Embryonic facial prominence (tissue), 1 donor: ENCODE results near the gene SMIM13.
"Not testable (repeated sequence)": the region's sequence is repeated elsewhere in the genome, so short reads cannot be mapped to it uniquely, and the experiment has no call there.

ENCODE experiments used
- DNase-seq: peaks from one replicate; pipeline ENCODE4 v3.0.0-alpha.2; 2016; ENCODE audit errors: extremely low spot score

SMIM13 gene

GRCh38 chr6:11083956-11084355, 9.7 kb upstream of the SMIM13 start:
- DNase-seq = no peak

- no peak for DNase-seq
These were observed 7.7 kb upstream of the SMIM13 start for GRCh38 chr6:11085758-11086435.

DNA sequence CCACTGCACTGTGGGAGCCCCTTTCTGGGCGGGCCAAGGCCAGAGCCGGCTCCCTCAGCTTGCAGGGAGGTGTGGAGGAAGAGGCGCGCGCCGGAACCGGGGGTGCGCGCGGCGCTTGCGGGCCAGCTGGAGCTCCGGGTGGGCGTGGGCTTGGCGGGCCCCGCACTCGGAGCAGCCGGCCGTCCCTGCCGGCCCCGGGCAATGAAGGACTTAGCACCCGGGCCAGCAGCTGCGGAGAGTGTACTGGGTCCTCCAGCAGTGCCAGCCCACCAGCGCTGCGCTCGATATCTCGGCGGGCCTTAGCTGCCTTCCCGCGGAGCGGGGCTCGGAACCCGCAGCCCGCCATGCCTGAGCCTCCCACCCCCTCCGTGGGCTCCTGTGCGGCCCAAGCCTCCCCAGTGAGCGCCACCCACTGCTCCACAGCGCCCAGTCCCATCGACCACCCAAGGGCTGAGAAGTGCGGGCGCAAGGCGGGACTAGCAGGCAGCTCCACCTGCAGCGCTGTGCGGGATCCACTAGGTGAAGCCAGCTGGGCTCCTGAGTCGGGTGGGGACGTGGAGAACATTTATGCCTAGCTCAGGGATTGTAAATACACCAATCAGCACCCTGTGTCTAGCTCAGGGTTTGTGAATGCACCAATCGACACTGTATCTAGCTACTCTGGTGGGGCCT, 6.4 kb upstream of the SMIM13 start:
- not testable (repeated sequence) for DNase-seq

DNA sequence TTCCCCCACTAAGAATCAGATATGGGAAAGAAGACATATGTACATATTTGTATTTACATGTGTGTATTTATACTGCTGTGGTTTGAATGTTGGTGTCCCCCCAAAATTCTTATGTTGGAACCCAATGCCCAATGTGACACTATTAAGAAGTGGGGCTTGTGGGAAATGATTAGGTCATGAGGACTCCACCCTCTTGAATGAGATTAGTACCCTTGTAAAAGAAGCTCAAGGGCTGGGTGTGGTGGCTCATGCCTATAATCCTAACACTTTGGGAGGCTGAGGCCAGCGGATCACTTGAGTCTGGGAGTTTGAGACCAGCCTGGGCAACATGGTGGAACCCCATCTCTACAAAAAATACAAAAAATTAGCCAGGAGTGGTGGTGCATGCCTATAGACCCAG, 3.9 kb upstream of the SMIM13 start:
- no peak for DNase-seq

- not testable (repeated sequence) for DNase-seq
These were observed 2.5 kb upstream of the SMIM13 start for GRCh38 chr6:11091141-11091540.

DNA sequence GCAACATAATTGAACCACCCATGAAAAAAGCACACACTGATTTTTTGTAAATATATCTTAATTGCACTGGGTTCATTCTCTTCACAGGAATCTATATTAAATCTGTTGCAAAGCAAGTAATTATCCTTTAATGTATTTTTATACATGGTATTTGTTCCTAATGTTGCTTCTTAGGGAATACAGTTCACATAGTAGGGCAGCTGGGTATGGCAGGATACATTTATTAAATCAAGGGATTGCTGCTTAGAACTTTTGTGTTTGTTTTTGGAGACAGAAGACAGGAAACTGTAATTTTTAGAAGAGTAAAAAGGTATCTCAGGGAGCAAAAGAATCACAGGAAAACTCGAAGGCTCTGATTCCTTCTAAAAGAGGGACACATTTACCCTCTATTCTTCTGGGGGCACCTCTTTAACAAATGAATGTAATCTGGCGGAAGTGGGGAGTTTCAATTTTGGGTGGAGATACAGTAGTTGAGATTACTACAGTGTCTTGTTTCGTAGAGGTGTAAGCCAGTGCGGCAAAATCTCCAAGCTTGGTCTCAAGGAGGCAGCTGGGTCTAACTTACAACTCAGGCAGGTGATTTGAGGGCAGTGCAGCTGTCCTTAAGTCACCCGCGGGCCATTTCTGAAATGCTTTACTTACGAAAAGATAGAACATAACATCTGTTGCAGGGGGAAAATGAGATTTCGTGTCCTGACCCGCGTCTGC, 812 bp upstream of the SMIM13 start:
- DNase-seq = no peak

GRCh38 chr6:11093376-11093625, 333 bp upstream of the SMIM13 start:
- DNase-seq = no peak

DNA sequence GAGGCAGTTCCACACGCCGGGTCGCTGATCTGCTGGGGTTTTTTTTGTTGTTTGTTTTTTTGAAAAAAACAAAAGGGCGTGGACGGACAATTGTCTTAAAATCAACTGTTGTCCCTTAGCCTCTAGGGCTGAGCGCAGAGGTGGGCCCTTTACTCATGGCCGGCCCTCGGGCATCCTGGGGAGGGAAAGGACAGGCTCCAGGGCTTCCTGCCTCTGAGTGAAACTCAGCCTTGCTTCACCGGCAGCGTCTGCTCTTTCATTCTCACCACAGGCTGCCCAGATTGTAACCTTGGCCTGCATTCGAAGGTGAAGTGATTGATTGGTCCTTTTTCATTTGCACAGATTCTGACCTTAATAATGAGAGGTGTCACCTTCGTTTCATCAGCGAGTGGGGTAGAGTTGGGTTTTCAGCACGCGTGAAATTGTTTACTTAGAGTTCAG, 797 bp downstream of the SMIM13 start:
- DNase-seq = no peak

- no peak for DNase-seq
These were observed 1.3 kb downstream of the SMIM13 start for GRCh38 chr6:11094941-11095340.

GRCh38 chr6:11096109-11096508, 2.5 kb downstream of the SMIM13 start:
- no peak for DNase-seq

DNA sequence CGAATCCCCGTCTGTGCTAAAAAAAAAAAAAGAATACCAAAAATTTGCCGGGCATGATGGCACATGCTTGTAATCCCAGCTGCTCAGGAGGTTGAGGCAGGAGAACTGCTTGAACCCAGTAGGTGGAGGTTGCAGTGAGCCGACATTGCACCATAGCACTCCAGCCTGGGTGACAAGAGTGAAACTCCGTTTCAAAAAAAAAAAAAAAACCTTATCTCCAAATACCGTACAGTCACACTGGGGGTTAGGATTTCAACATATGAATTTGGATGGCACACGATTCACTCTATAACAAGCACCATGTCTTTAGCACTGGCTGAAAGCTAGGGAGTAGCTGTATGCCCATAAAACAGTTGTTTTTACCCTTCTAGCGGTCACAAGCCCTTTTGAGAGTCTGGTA, 3.8 kb downstream of the SMIM13 start:
- no peak for DNase-seq

- no peak for DNase-seq
These were observed 4.4 kb downstream of the SMIM13 start for GRCh38 chr6:11098004-11098403.

GRCh38 chr6:11101417-11101816, 7.8 kb downstream of the SMIM13 start:
- no peak for DNase-seq

GRCh38 chr6:11103065-11103464, 9.4 kb downstream of the SMIM13 start:
- no peak for DNase-seq

DNA sequence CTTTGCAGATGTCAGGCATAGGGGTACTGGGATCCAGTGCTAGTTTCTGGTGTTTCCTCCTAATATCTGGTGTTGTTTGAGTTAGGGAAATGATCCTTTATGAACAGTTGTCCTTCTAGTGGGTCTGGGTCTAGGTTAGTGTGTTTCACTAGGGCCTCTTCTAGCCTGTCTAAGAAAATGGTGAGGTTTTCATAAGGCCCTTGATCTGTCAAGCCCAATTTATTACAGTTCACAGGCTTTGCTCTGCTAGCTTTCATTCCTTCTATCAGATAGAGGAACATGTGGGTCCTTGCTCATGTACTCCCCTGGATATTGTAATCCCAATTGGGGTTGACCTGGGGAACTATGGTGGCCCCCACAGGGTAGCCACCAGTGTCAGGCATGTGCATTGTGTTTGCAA, 15.1 kb downstream of the SMIM13 start:
- DNase-seq = no peak

DNA sequence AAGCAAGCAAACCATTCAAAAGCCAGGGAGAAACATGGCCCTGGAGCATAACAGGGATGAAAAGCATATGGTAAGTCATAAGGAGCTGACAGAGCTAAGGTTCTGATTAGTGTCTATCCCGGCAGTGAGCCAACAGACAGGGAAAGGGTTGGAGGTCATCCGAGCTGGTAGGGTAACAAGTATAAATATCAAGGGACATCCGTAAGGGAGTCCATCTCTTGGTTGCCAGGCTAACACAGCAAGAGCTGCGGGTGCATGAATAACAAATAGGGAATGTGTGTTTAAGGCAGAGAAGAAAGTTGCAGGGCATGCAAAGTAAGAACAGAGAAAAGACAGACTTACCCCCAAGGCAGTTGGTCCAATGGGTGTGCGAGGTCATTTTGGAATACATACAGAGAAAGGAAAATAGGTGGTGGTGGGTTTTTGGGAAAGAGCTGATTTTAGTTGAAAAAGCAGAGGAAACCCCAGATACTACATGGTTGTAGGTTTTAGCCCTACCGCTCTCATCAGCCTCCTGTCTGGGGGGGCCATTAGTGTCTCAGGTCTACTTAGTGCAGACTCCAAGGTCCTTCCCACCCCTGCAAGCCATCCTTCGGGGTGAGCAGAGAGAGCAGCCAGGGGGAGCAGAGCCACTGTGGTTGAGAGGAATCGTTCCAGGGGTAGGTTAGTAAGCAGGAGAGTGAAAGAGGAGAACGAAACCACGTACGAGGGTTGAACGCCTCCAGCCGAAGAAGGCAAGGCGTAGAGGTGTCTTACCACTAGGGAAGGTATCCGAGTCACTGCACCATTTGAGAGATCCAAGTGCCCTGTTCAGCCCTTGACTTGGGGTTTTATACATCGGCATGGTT, 17.5 kb downstream of the SMIM13 start, which contains the start of gene ERVFRD-1:
ERVFRD-1 (minus strand) TSS at position 805 of the 848 bp plus-strand sequence. CDS start 6,415 bp downstream, outside the sequence.
- no peak for DNase-seq

DNA sequence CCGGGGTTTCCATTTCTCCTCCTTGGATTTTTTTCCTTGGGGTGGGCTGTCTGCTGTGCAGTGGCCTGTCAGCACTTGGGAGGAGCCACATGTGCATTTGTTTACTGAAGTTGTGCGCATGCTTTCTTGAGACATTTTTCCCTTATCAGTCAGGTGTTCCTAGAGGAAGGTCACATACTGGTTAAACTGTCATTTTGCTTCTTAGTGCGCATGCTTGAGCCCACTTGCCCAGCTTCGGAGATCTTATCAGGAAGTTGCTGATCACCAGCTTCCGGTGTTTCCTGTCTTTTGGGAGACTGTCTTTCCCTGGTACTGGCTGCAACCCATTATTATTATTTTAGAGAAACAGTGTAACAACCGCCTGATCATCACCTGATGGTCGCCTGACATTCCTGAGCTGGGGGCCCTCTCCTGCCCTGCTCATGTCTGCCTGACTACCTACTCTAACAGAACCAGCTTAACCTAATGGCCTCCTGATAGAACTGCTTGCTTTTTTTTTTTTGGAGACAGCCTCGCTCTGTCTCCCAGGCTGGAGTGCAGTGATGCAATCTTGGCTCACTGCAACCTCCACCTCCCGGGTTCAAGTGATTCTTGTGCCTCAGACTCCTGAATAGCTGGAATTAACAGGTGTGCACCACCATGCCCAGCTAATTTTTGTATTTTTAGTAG, 18.3 kb downstream of the SMIM13 start:
- DNase-seq = no peak

- DNase-seq = no peak
These were observed 19.4 kb downstream of the SMIM13 start for GRCh38 chr6:11113038-11113437.

DNA sequence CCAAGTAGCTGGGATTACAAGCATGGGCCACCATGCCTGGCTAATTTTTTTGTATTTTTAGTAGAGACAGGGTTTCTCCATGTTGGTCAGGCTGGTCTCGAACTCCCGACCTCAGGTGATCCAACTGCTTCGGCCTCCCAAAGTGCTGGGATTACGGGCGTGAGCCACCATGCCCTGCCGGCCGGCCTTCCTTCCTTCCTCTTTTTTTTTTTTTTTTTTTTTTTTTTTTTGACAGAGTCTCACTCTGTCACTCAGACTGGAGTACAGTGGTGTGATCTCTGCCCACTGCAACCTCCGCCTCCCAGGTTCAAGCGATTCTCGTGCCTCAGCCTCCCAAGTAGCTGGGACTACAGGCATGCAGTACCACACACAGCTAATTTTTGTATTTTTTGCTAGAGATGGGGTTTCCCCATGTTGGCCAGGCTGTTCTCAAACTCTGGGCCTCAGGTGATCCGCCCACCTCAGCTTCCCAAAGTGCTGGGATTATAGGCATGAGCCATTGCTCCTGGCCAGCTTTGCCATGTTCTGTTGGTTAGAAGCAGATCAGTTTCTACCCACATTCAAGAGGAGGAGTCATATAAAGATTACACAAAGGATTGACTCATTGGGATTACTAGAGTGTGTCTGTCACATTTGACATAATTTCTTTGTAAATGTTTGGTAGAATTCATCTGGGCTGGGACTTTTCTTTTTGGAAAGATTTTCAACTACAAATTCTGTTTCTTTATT, 22.3 kb downstream of the SMIM13 start:
- not testable (repeated sequence) for DNase-seq

DNA sequence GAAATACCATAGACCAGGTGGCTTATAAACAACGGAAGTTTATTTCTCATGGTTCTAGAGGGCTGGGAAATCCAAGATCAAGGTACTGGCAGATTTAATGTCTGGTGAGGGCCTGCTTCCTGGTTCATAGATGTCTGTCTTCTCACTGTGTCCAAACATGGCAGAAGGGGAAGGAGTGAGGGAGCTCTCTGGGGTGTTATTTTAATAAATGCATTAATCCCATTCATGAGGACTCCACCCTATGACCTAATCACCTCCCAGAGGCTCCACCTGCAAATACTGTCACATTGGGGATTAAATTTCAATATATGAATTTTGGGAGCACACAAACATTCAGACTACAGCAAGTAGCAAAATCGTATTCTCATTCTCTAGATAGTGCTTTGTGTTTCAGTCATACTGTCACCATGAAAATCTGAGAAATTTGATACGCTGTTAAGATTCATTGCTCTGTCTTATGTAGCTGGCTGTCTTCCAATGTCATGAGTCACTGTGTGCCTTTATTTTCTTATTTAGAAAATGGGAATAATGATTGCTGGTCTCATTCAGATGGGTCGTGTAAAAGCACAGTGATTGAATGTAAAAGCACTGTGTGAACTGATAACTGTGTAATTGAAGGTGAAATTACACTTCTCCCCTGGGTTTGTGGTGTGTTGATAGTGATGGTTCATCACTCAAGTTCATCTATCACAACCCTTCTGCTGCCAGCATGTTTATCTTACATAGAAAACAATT, 26.8 kb downstream of the SMIM13 start:
- DNase-seq = no peak
